GM12878 (cell line): ENCODE results near the gene STK16. TPM values are rescaled to one million over a fixed set of nuclear protein-coding genes. Genes with fewer than 3 reads are reported as not detected.
A peak's percentile ranks its signal among the peaks of the same experiment; 100 is the strongest.

Source experiments
- BHLHE40 ChIP-seq, 2 experiments: fragments of 450-650 bp in 1 of 2; IDR thresholded peaks; 2 replicates each; pipeline ENCODE4 v1.6.1; 2011 to 2017; ENCODE audit warnings: low read depth in 2 of 2, borderline replicate concordance in 1 of 2, improper control_type of control experiment in 1 of 2, low read length in 1 of 2, mild to moderate bottlenecking in 1 of 2
- GABPA ChIP-seq: IDR thresholded peaks from 2 replicates; pipeline ENCODE4 v1.6.1; 2014; ENCODE audit warnings: antibody characterized with exemption, low read depth, mild to moderate bottlenecking, inconsistent platforms
- HDAC6 ChIP-seq: fragments of 200-600 bp; sonication (generic); IDR thresholded peaks from one replicate; pipeline ENCODE4 v1.8.0; 2017; ENCODE audit warnings: antibody characterized with exemption; ENCODE audit not compliant: unreplicated experiment
- JUNB ChIP-seq: IDR thresholded peaks from 2 replicates; pipeline ENCODE4 v1.6.1; 2016; ENCODE audit warnings: antibody characterized with exemption, mild to moderate bottlenecking
- MTA2 ChIP-seq: fragments of 450-650 bp; IDR thresholded peaks from 2 replicates; pipeline ENCODE4 v1.6.1; 2016; ENCODE audit warnings: low read depth, mild to moderate bottlenecking, moderate library complexity
- NR2C2 ChIP-seq: IDR thresholded peaks from 2 replicates; pipeline ENCODE4 v1.6.1; 2011; ENCODE audit warnings: borderline replicate concordance, low read depth; ENCODE audit not compliant: control insufficient read depth, insufficient read length
- PML ChIP-seq: IDR thresholded peaks from 2 replicates; pipeline ENCODE4 v1.6.1; 2012; ENCODE audit warnings: low read length, inconsistent platforms
- POLR2AphosphoS2 ChIP-seq: IDR thresholded peaks from 2 replicates; pipeline ENCODE4 v1.6.1; 2011; ENCODE audit warnings: low read depth, mild to moderate bottlenecking, low read length, improper control_type of control experiment, moderate library complexity
- RBBP5 ChIP-seq: fragments of 200-600 bp; sonication (generic); conservative IDR thresholded peaks from 2 replicates; pipeline ENCODE4 v1.6.1; 2016
- RCOR1 ChIP-seq: conservative IDR thresholded peaks from 2 replicates; pipeline ENCODE4 v1.6.1; 2012; ENCODE audit warnings: low read depth, low read length, improper control_type of control experiment
- SMAD1 ChIP-seq: fragments of 450-650 bp; IDR thresholded peaks from 2 replicates; pipeline ENCODE4 v1.6.1; 2018; ENCODE audit warnings: mild to moderate bottlenecking, low read depth; ENCODE audit not compliant: partially characterized antibody
- SREBF1 ChIP-seq: IDR thresholded peaks from 2 replicates; pipeline ENCODE4 v1.6.1; 2012; ENCODE audit warnings: mild to moderate bottlenecking, low read length
- TAF1 ChIP-seq: IDR thresholded peaks from 2 replicates; pipeline ENCODE4 v1.6.1; 2011; ENCODE audit warnings: mild to moderate bottlenecking, low read depth, low read length, borderline replicate concordance
- TCF3 ChIP-seq: IDR thresholded peaks from 2 replicates; pipeline ENCODE4 v1.6.1; 2012; ENCODE audit warnings: low read depth, mild to moderate bottlenecking, low read length, borderline replicate concordance; ENCODE audit not compliant: insufficient read depth
- polyA plus RNA-seq, 11 experiments: library from polyadenylated mRNA; depleted of rRNA in 4 of 11; unstranded in 6 of 11; stranded (reverse) in 5 of 11; fragments of >200 nt; fragmentation: Nextera tagmentation in 4 of 11; fragmentation: Illumina TruSeq in 1 of 11; extraction: Ambion mirVana in 4 of 11; extraction: Trizol in 1 of 11; gene quantifications; 1 replicate in 1 of 11; 2 replicates in 10 of 11; pipeline versions ENCODE4 v1.2.1 to v1.2.3, GENCODE V29; 2011 to 2016; ENCODE audit warnings: inconsistent platforms in 2 of 11, missing spikeins in 2 of 11, low read depth in 1 of 11
- total RNA-seq, 4 experiments: library from RNA; depleted of rRNA in 3 of 4; stranded (reverse); fragments of >200 nt in 3 of 4; fragmentation: Illumina TruSeq in 1 of 4; extraction: Trizol in 1 of 4; gene quantifications; 2 replicates each; pipeline versions ENCODE4 v1.2.1 to v1.2.3, GENCODE V29; 2013 to 2021
- TF ChIP-seq, protein P1 (sequence below): fragments of 450-650 bp; IDR thresholded peaks from 2 replicates; pipeline ENCODE4 v1.6.1; 2016; ENCODE audit warnings: mild to moderate bottlenecking, moderate library complexity, borderline replicate concordance
- TF ChIP-seq, protein P2 (sequence below): IDR thresholded peaks from 2 replicates; pipeline ENCODE4 v1.6.1; 2012; ENCODE audit warnings: low read depth, low read length, improper control_type of control experiment
- TF ChIP-seq, protein P3 (sequence below): fragments of 450-650 bp; IDR thresholded peaks from 2 replicates; pipeline ENCODE4 v1.6.1; 2017; ENCODE audit warnings: low read depth, mild to moderate bottlenecking, moderate library complexity
- TF ChIP-seq, protein P4 (sequence below): IDR thresholded peaks from 2 replicates; pipeline ENCODE4 v1.6.1; 2012; ENCODE audit warnings: low read depth, low read length, improper control_type of control experiment
- TF ChIP-seq, protein P5 (sequence below): fragments of 450-650 bp; IDR thresholded peaks from 2 replicates; pipeline ENCODE4 v1.6.1; 2018; ENCODE audit warnings: mild to moderate bottlenecking, low read depth, moderate library complexity; ENCODE audit not compliant: partially characterized antibody

The STK16 gene
- total and polyA plus RNA-seq, 10 of the 15 experiments (the other 5 are each of a cell fraction or from before 2014, with no cell fraction given): 4.3 to 50.1 (median 17.9) TPM

DNA sequence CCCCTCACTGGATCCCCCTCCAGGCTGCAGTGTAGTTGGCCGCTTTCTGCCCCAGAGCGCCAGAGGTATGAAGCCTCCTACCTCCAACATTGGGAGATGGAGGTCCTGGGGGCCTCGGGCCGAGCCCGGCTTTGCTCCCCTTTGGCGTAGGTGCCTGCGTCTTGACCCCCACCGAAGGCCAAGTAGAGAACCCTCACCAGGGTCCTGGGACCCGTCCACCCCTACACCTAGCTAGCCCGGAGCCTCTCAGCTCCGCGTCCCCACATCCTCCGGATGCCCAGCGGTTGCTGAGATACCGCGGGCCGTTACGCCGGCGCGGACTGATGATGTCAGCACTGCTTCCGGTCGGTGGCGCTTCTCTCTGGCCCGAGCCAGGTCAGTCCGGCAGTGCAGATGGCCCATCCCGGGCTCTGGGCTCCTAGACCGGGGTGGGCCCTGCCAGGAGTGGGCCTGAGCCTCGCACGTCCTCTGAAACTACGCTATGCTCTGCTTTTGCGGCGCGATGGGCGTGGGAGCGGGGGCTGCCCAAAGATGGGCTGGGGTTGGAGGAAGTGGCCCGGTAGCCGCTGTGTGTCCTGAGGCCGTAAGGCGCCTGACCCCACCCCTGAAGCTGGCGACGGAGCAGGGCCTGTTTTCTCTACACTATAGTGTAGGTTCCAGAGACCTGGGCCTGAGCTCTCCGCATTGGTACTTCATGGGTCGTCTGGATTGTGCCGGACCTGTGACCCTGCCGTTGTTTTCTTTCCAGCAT, at the start of gene STK16, which contains the start of gene GLB1L (continued):
- TF ChIP-seq TAF1: peak; percentile 69; the same call in 1 of the 2 replicates
- TF ChIP-seq PML: 0 out of 2 replicates have a peak, but pooled peaks have one; percentile 60
- TF ChIP-seq, protein P1, sequence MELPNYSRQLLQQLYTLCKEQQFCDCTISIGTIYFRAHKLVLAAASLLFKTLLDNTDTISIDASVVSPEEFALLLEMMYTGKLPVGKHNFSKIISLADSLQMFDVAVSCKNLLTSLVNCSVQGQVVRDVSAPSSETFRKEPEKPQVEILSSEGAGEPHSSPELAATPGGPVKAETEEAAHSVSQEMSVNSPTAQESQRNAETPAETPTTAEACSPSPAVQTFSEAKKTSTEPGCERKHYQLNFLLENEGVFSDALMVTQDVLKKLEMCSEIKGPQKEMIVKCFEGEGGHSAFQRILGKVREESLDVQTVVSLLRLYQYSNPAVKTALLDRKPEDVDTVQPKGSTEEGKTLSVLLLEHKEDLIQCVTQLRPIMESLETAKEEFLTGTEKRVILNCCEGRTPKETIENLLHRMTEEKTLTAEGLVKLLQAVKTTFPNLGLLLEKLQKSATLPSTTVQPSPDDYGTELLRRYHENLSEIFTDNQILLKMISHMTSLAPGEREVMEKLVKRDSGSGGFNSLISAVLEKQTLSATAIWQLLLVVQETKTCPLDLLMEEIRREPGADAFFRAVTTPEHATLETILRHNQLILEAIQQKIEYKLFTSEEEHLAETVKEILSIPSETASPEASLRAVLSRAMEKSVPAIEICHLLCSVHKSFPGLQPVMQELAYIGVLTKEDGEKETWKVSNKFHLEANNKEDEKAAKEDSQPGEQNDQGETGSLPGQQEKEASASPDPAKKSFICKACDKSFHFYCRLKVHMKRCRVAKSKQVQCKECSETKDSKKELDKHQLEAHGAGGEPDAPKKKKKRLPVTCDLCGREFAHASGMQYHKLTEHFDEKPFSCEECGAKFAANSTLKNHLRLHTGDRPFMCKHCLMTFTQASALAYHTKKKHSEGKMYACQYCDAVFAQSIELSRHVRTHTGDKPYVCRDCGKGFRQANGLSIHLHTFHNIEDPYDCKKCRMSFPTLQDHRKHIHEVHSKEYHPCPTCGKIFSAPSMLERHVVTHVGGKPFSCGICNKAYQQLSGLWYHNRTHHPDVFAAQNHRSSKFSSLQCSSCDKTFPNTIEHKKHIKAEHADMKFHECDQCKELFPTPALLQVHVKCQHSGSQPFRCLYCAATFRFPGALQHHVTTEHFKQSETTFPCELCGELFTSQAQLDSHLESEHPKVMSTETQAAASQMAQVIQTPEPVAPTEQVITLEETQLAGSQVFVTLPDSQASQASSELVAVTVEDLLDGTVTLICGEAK: peak; percentile 90
- TF ChIP-seq SMAD1: peak; percentile 35
- TF ChIP-seq GABPA: peak; percentile 87
- no peak for TF ChIP-seq HDAC6
- TF ChIP-seq, protein P2, sequence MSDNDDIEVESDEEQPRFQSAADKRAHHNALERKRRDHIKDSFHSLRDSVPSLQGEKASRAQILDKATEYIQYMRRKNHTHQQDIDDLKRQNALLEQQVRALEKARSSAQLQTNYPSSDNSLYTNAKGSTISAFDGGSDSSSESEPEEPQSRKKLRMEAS: 0 out of 2 replicates have a peak, but pooled peaks have one; percentile 18
- TF ChIP-seq NR2C2: no peak
- TF ChIP-seq RCOR1: no peak
- TF ChIP-seq POLR2AphosphoS2: peak; percentile 72
- TF ChIP-seq, protein P3, sequence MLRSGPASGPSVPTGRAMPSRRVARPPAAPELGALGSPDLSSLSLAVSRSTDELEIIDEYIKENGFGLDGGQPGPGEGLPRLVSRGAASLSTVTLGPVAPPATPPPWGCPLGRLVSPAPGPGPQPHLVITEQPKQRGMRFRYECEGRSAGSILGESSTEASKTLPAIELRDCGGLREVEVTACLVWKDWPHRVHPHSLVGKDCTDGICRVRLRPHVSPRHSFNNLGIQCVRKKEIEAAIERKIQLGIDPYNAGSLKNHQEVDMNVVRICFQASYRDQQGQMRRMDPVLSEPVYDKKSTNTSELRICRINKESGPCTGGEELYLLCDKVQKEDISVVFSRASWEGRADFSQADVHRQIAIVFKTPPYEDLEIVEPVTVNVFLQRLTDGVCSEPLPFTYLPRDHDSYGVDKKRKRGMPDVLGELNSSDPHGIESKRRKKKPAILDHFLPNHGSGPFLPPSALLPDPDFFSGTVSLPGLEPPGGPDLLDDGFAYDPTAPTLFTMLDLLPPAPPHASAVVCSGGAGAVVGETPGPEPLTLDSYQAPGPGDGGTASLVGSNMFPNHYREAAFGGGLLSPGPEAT: peak; percentile 90
- TF ChIP-seq, protein P4, sequence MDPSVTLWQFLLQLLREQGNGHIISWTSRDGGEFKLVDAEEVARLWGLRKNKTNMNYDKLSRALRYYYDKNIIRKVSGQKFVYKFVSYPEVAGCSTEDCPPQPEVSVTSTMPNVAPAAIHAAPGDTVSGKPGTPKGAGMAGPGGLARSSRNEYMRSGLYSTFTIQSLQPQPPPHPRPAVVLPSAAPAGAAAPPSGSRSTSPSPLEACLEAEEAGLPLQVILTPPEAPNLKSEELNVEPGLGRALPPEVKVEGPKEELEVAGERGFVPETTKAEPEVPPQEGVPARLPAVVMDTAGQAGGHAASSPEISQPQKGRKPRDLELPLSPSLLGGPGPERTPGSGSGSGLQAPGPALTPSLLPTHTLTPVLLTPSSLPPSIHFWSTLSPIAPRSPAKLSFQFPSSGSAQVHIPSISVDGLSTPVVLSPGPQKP: peak; percentile 94
- no peak for TF ChIP-seq RBBP5
- TF ChIP-seq MTA2: no peak
- TF ChIP-seq, protein P5, sequence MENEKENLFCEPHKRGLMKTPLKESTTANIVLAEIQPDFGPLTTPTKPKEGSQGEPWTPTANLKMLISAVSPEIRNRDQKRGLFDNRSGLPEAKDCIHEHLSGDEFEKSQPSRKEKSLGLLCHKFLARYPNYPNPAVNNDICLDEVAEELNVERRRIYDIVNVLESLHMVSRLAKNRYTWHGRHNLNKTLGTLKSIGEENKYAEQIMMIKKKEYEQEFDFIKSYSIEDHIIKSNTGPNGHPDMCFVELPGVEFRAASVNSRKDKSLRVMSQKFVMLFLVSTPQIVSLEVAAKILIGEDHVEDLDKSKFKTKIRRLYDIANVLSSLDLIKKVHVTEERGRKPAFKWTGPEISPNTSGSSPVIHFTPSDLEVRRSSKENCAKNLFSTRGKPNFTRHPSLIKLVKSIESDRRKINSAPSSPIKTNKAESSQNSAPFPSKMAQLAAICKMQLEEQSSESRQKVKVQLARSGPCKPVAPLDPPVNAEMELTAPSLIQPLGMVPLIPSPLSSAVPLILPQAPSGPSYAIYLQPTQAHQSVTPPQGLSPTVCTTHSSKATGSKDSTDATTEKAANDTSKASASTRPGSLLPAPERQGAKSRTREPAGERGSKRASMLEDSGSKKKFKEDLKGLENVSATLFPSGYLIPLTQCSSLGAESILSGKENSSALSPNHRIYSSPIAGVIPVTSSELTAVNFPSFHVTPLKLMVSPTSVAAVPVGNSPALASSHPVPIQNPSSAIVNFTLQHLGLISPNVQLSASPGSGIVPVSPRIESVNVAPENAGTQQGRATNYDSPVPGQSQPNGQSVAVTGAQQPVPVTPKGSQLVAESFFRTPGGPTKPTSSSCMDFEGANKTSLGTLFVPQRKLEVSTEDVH: peak; percentile 57
- no peak for TF ChIP-seq JUNB
- peak in 1 of 2 experiments; percentile 55; a peak in 1 of 4 replicates for TF ChIP-seq BHLHE40 (IDR thresholded peaks at IDR 0.05; ENCODE audit: borderline replicate concordance in 1 of 2, low read depth in 2 of 2, low read length in 1 of 2)
- no peak for TF ChIP-seq SREBF1
- TF ChIP-seq TCF3: 0 out of 2 replicates have a peak, but pooled peaks have one; percentile 29
